Keratinocyte (primary cell): ENCODE measurements around the gene KRTAP5-3. TPM values are rescaled to one million over a fixed set of nuclear protein-coding genes. Genes with fewer than 3 reads are reported as not detected.
A peak's percentile ranks its signal among the peaks of the same experiment; 100 is the strongest.

Experiments used
- DNase-seq: peaks from one replicate; pipeline ENCODE4 v3.0.0-alpha.2; 2011; ENCODE audit warnings: low read depth, missing footprints, low spot score
- FAIRE-seq: peaks from 2 replicates; lab custom pipeline; 2011; peaks lifted over from hg19 to GRCh38; lab: Jason Lieb, UNC
- H2AFZ ChIP-seq: 2 replicates; pipeline ENCODE4 v1.6.0; 2012; ENCODE audit warnings: low read length, control low read depth, inconsistent platforms; ENCODE audit not compliant: control insufficient read depth
- H3K27ac ChIP-seq: 2 replicates; pipeline ENCODE4 v1.5.1; 2011; ENCODE audit warnings: low read length; ENCODE audit not compliant: control insufficient read depth, insufficient read depth
- H3K27me3 ChIP-seq: 3 replicates; pipeline ENCODE4 v1.6.0; 2011; ENCODE audit warnings: low read length; ENCODE audit not compliant: control insufficient read depth, insufficient read depth; ENCODE audit errors: extremely low read depth
- H3K36me3 ChIP-seq, 2 experiments: 2 replicates in 1 of 2; 3 replicates in 1 of 2; pipeline ENCODE4 v1.5.1; 2011; ENCODE audit warnings: low read length in 2 of 2, mild to moderate bottlenecking in 1 of 2; ENCODE audit not compliant: control insufficient read depth in 2 of 2, insufficient read depth in 2 of 2; ENCODE audit errors: extremely low read depth in 1 of 2
- H3K4me1 ChIP-seq: 3 replicates; pipeline ENCODE4 v1.5.1; 2011; ENCODE audit warnings: low read length; ENCODE audit not compliant: control insufficient read depth, insufficient read depth; ENCODE audit errors: extremely low read depth
- H3K4me2 ChIP-seq: 3 replicates; pipeline ENCODE4 v1.6.0; 2011; ENCODE audit warnings: low read depth, low read length; ENCODE audit not compliant: control insufficient read depth, insufficient read depth; ENCODE audit errors: extremely low read depth
- H3K4me3 ChIP-seq, 3 experiments: fragments of 200-600 bp in 1 of 3; sonication (generic) in 1 of 3; 2 replicates in 2 of 3; 3 replicates in 1 of 3; pipeline ENCODE4 v1.5.1; 2011 to 2016; ENCODE audit warnings: low read length in 3 of 3, mild to moderate bottlenecking in 3 of 3, control low read depth in 2 of 3, inconsistent platforms in 1 of 3, low read depth in 1 of 3, mixed read lengths in 1 of 3, mixed run types in 1 of 3, moderate library complexity in 1 of 3; ENCODE audit not compliant: control insufficient read depth in 2 of 3, insufficient read depth in 2 of 3; ENCODE audit errors: extremely low read depth in 1 of 3
- H3K79me2 ChIP-seq: 2 replicates; pipeline ENCODE4 v1.6.0; 2012; ENCODE audit warnings: low read length; ENCODE audit not compliant: control insufficient read depth, insufficient read depth
- H3K9ac ChIP-seq: 3 replicates; pipeline ENCODE4 v1.6.0; 2011; ENCODE audit warnings: low read length; ENCODE audit not compliant: control insufficient read depth, insufficient read depth; ENCODE audit errors: extremely low read depth
- H3K9me1 ChIP-seq: 3 replicates; pipeline ENCODE4 v1.6.0; 2011; ENCODE audit warnings: low read length; ENCODE audit not compliant: control insufficient read depth, insufficient read depth; ENCODE audit errors: extremely low read depth
- H3K9me3 ChIP-seq: 2 replicates; pipeline ENCODE4 v1.5.1; 2012; ENCODE audit warnings: low read depth, low read length; ENCODE audit not compliant: control insufficient read depth
- H4K20me1 ChIP-seq: 3 replicates; pipeline ENCODE4 v1.6.0; 2011; ENCODE audit warnings: low read length; ENCODE audit not compliant: control insufficient read depth, insufficient read depth; ENCODE audit errors: extremely low read depth
- EZH2 ChIP-seq: IDR thresholded peaks from one replicate; pipeline ENCODE4 v1.6.1; 2012; ENCODE audit warnings: inconsistent platforms, mild to moderate bottlenecking, low read length, moderate library complexity
- dilution Hi-C: fragments of 300-500 bp; cut with MboI; formaldehyde crosslinking; loops from one replicate; pipeline ENCODE4 v1.7.0; 2020; ENCODE audit warnings: low sequenced_read_pairs; ENCODE audit not compliant: extremely low pct_ligation_motif_present
- polyA plus RNA-seq, 5 experiments: library from polyadenylated mRNA; depleted of rRNA in 3 of 5; stranded (reverse) in 3 of 5; stranded (forward) in 1 of 5; unstranded in 1 of 5; fragments of >200 nt; gene quantifications; 1 replicate in 1 of 5; 2 replicates in 3 of 5; 3 replicates in 1 of 5; pipeline versions ENCODE4 v1.2.1 to v1.2.3, GENCODE V29; 2011 to 2012; ENCODE audit warnings: missing spikeins in 2 of 5, low read depth in 1 of 5, low replicate concordance in 1 of 5
- TF ChIP-seq, protein P1 (sequence below), 3 experiments: IDR thresholded peaks in 1 of 3; conservative IDR thresholded peaks in 1 of 3; optimal IDR thresholded peaks in 1 of 3; 2 replicates in 2 of 3; 3 replicates in 1 of 3; pipeline versions ENCODE3 to v1.5.1; 2011; ENCODE audit warnings: low read length in 3 of 3, mild to moderate bottlenecking in 3 of 3, moderate library complexity in 2 of 3, control low read depth in 1 of 3, inconsistent platforms in 1 of 3; ENCODE audit not compliant: insufficient read depth in 2 of 3; ENCODE audit errors: extremely low read depth in 1 of 3

The KRTAP5-3 gene
- polyA plus RNA-seq, 1 donor (not counting 4 experiments of a cell fraction or from before 2014, with no cell fraction given) = not detected

DNA sequence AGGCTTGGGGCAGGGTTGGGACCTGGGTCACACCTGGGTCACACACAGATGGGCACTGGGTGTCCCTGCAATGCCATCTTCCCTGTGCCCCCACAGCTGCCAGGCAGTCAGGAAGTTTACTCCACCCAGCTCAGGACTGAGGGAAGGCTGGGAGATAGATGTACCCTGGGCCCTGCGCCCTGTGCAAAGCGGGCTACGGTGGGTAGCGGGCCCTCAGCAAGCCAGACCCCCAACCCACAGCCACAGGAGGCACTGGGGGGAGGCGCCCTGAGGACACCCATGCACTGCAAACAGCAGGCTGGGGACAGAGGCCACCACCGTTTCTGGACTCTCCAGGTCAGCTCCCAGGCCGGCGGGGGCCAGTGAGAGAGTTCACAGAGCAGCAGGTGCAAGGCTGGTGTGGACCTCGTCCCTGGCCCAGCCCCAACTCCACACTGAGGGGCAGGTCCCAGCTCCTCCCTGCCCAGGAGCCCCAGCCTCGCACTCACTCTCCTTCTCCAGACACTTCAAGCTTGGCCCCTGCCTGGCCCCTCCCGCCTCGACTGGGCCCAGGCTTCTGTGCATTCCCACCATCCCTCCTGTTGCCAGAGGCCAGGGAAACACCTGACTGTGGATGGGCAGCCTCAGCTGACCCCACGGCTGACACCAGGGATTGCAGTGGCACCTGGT lies 41.1 kb downstream of the KRTAP5-3 start:
- peaks cover 2% of the 10 kb centered on the region for H4K20me1 ChIP-seq
- no peaks in the 10 kb centered on the region for H3K9me1 ChIP-seq
- no peak for DNase-seq
- dilution Hi-C loops = no loop called here
- no peak overlapping the region for H3K27ac ChIP-seq
- FAIRE-seq = no peak
- TF ChIP-seq, protein P1, sequence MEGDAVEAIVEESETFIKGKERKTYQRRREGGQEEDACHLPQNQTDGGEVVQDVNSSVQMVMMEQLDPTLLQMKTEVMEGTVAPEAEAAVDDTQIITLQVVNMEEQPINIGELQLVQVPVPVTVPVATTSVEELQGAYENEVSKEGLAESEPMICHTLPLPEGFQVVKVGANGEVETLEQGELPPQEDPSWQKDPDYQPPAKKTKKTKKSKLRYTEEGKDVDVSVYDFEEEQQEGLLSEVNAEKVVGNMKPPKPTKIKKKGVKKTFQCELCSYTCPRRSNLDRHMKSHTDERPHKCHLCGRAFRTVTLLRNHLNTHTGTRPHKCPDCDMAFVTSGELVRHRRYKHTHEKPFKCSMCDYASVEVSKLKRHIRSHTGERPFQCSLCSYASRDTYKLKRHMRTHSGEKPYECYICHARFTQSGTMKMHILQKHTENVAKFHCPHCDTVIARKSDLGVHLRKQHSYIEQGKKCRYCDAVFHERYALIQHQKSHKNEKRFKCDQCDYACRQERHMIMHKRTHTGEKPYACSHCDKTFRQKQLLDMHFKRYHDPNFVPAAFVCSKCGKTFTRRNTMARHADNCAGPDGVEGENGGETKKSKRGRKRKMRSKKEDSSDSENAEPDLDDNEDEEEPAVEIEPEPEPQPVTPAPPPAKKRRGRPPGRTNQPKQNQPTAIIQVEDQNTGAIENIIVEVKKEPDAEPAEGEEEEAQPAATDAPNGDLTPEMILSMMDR (optimal IDR thresholded peaks at IDR 0.05 in 1 of 3, IDR thresholded peaks at IDR 0.05 in 1 of 3, conservative IDR thresholded peaks at IDR 0.05 in 1 of 3; ENCODE audit: extremely low read depth in 1 of 3, insufficient read depth in 2 of 3, low read length in 3 of 3) = no peak
- TF ChIP-seq EZH2 = no peak
- no peaks in the 10 kb centered on the region for H3K79me2 ChIP-seq
- H3K4me3 ChIP-seq = no peak overlapping the region
- peaks cover 18% of the 10 kb centered on the region for H3K27me3 ChIP-seq
- peaks cover 0 to 1% of the 10 kb centered on the region in 2 experiments for H3K36me3 ChIP-seq
- H3K9me3 ChIP-seq = no peaks in the 10 kb centered on the region
- H3K9ac ChIP-seq = no peak overlapping the region
- no peak overlapping the region for H2AFZ ChIP-seq
- no peak overlapping the region for H3K4me2 ChIP-seq
- no peaks in the 10 kb centered on the region for H3K4me1 ChIP-seq

DNA sequence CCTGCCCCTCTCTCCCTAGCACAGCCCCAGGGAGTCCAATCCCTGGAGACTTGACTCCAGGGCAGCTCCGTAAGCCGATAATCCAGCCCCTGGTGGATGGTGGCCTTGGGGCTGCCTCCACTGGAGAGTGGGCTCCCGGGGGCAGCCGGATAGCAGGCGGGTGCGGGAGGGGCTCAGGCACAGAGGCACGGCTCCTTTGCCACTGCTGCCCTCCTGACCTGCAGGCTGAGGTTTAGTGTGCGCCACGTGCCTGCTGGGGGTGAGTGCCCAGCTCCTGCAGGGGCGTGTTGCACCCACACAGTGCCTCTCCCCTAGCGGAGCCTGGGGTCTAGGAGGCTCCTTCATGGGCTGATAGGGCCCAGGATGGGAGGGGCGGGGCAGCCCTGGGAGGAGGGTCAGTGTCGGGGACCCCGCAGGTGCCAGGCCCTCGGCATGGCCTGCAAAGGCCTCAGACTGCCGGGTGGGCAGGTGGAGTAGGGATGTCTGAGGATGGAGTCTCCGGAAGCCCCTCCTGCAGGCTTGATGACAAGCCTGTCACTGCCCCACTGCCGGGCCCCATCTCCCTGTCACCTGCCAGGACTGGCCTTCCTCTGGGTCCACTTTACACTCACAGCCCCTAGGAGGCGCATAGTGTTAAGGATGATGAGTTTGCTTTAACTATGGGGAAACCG lies 41.7 kb downstream of the KRTAP5-3 start:
- Histone ChIP-seq H3K4me1 (no peaks in the 10 kb centered on the region), H3K36me3 (peaks cover 0 to 3% of the 10 kb centered on the region in 2 experiments), H3K9me1 (no peaks in the 10 kb centered on the region), H4K20me1 (peaks cover 2% of the 10 kb centered on the region), H3K27me3 (peaks cover 17% of the 10 kb centered on the region), H3K9ac (no peak overlapping the region), H3K27ac (no peak overlapping the region), H3K79me2 (no peaks in the 10 kb centered on the region), H3K4me2 (no peak overlapping the region), H2AFZ (no peak overlapping the region), H3K4me3 (no peak overlapping the region), H3K9me3 (no peaks in the 10 kb centered on the region)
- DNase-seq (no peak), FAIRE-seq (no peak)
- dilution Hi-C loops = no loop called here
- TF ChIP-seq EZH2 = no peak
- TF ChIP-seq, protein P1 (optimal IDR thresholded peaks at IDR 0.05 in 1 of 3, IDR thresholded peaks at IDR 0.05 in 1 of 3, conservative IDR thresholded peaks at IDR 0.05 in 1 of 3; ENCODE audit: extremely low read depth in 1 of 3, insufficient read depth in 2 of 3, low read length in 3 of 3) = peak in 1 of 3 experiments; percentile 6
